Hematopoietic multipotent progenitor cell treated with erythropoietin and hydrocortisone succinate and interleukin-3 and kit ligand, for 6 days (in vitro differentiated cells): Measurements from ENCODE around the gene CCDC174.

Experiments used
- DNase-seq: peaks from one replicate; pipeline ENCODE4 v3.0.0-alpha.2; 2015

CCDC174 gene

GRCh38 chr3:14627815-14628214, 23.7 kb upstream of the CCDC174 start:
- no peak for DNase-seq

DNA sequence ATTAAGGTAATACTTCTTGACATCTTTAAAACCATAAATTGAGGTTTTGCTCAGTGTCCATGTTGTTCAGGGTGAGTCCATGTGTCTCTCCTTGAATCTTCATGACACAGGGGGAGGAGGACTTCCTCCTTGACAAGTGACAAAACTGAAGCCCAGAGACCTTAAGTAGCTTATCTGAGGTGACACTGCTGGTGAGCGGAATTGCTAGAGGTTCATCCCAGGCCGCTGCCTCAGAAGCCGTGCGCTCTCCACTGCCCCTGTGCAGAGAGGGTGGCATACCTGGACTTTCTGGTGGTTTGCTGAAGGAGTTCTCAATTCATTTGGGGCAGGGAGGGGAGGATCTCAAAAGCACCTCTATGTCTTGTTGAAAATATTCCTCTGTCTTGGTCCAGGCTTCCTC, 23.2 kb upstream of the CCDC174 start:
- DNase-seq: no peak

DNA sequence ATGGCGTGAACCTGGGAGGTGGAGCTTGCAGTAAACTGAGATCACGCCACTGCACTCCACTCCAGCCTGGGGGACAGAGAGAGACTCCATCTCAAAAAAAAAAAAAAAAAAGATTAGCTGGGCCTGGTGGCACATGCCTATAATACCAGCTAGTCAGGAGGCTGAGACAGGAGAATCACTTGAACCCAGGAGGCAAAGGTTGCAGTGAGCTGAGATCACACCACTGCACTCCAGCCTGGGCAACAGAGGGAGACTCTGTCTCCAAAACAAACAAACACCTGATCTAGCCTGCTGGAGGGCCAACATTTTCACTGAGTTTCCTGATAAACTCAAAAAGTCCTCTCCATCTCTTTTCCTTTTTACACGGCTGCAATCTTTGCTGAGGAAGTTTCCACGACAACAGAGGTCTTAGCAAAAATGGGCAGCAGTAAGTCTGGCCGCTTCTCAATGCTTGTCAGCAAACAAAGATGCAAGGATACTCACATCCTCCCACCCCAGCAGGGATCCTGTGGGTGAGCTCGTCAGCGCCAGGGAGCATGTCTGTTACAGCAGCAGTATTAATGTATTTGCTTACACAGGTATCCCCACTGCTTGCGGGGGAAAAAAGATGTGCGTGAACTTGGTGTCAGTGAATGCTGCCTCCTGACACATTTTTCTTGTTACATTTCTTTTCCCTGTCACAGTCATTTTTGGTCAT, 21.0 kb upstream of the CCDC174 start:
- no peak for DNase-seq

DNA sequence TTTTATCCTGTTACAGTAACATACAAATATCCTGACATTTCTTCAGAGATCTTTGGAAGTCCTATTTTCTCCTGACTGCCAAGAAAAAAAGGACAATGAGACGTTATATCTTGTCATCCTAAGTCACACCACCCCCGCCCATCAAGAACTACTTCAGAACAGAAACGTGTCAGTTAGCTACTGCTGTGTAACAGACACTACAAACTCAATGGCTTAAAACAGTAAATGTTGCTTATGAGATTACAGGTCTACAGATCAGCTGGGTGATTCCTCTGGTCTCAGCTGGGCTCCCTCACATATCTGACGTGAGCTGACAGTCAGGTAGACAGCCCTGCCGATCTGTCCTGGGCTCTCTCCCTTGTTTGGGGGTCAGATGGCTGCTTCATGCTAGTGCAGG, 20.5 kb upstream of the CCDC174 start:
- no peak for DNase-seq

DNA sequence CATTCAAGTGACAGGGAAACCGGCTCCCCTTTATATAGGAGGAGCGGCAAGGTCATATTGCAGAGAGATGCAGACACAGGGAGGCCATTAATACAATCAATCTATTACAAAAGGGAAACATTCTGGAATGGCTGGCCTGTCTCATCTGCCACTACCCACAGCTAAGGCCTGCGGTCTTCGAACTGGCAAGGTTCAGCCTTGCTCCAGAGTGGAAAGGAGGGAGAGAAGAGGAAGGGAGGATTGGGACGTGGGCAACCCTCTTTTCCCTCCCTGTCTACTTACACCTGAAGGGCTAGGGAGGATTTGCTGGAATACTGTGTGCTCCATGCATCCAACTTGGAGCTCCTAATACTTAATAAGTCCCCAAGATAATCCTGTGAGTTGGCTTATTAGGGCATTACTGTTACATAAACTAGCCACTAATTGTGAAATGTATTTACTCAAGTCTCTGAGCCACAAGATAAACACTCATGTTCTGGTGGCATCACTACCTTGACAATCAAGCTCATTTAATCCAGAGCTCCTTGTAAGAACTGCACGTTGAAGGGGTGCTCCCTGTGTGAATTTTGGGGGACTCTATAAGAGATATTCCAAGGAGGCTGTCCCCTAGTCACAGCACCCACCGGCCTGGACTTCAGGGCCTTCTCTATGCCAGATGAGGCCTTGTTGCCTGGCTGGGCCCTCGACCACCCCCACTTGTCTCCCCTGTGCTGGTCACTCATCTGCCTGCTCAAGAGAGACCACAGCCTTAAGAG, 19.7 kb upstream of the CCDC174 start:
- DNase-seq: no peak

GRCh38 chr3:14632442-14632930, 19.1 kb upstream of the CCDC174 start:
- no peak for DNase-seq

- no peak for DNase-seq
Observed at GRCh38 chr3:14633417-14633816, 18.1 kb upstream of the CCDC174 start.

DNA sequence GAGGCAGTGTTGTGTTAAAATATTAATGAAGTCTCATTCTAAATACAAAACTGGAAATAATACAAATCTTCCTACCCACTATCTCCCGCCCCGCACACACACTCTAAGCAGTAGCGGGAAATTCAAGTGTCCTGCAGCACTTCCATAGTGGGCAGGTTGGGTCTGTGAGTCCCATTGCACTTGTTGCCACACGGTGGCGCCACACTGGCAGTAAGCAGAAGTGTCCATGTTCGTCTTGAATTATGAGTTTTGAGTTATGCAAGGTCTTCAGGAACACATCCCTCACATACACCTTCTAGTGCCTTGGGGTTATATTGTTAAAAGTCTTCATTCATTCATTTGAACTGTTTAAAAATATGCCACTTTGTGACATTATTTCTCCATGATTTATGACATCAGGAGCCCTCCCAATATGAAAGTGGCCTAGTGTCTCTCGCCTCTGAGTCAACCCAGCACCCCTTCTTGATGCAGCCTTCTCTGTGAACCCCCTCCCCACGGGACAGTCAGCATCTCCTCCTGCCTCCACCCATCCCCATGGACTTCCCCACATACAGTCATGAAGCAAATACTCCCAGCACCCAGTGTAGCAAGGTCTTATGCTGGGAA, 17.6 kb upstream of the CCDC174 start:
- DNase-seq: peak; percentile 87

- no peak for DNase-seq
Observed at GRCh38 chr3:14634763-14635400, 16.7 kb upstream of the CCDC174 start.

DNA sequence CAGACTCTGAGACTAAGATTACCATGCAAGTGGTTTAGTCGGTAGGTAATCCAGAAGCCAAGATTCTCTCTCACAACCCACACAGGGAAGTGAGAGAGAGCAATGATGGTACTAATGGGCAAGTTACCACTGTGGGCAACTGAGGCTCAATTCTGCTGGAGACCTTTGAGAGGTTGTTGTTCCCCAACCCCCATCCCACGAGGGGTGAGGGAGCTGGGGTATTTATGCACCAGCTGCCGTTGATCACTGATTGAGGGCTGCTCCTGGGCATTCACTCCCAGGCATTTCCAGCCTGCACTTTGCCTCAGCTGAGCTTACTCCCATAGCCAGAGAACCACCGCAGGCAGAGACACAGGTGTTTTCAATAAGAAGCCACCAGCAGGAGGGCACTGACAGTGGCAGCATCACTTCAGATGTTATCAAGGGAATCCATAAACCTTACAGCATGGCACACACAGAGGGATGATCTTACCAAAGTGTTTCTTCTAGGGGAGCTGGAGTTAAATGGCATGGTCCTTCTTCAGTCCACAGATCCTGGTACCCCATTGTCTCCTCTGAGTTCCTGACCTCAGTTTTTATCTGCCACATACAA, 15.0 kb upstream of the CCDC174 start:
- no peak for DNase-seq

GRCh38 chr3:14640157-14640562, 11.4 kb upstream of the CCDC174 start:
- no peak for DNase-seq

DNA sequence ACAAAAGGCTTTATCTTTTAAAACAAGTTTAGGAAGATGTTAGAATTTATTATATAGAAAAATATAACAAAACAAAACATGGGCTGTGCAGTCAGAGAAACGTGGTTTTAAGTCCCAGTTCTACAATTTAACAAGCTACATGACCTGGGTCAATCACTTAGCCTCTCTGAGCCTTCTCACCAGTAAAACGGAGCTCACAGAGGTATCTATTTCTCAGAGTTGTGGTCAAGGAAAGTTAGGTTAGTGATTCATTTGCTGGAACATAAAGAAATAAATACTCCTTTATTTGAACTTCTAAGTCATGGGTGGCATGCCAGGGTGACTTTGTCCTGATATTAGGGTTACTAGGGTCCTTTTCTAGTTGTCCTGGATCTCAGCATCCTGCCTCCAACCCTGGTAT, 10.8 kb upstream of the CCDC174 start:
- no peak for DNase-seq

DNA sequence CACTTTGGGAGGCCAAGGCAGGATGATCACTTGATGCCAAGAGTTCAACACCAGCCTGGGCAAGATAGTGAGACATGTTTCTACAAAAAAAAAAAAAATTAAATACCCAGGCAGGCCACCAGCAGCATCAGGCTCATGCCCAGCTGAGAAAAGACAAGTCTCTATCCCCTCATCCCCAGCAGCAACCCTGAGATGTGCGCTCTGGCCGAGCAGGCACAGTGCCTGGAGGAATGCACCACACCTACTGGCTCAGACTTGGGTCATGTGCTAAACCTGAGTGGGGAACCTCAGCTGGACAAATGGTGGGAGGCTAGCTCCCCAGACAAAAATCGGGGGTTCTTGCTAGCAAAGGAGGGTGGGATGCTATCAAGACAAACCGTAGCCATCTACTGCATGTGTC, 10.2 kb upstream of the CCDC174 start:
- no peak for DNase-seq

GRCh38 chr3:14645453-14645852, 6.1 kb upstream of the CCDC174 start:
- DNase-seq: no peak

DNA sequence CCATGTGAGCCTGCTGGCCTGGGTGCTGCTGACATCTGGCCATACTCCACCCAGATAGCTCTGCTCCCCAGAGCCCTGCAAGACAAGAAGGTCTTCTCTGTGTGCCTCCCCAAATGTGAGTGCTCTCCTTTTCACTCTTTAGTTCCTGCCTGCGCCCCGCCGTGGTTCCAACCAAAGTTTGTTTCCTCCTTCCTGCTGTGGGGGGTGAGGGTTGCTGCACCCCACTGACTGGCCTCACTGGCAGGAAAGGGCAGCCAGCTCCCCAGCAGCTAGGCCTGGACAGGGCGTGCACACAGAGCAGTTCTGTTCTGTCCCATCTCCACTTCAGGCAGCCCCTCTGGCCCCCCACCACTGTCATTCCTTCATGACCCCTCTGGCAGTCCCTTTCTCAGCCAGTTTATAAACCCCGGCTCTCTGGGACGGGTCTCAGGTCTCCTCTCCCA, 5.4 kb upstream of the CCDC174 start:
- DNase-seq: peak; percentile 12

- peak; percentile 72 for DNase-seq
Observed at GRCh38 chr3:14646589-14647413, 4.8 kb upstream of the CCDC174 start.

GRCh38 chr3:14647976-14648955, 3.3 kb upstream of the CCDC174 start:
- peak; percentile 88 for DNase-seq

DNA sequence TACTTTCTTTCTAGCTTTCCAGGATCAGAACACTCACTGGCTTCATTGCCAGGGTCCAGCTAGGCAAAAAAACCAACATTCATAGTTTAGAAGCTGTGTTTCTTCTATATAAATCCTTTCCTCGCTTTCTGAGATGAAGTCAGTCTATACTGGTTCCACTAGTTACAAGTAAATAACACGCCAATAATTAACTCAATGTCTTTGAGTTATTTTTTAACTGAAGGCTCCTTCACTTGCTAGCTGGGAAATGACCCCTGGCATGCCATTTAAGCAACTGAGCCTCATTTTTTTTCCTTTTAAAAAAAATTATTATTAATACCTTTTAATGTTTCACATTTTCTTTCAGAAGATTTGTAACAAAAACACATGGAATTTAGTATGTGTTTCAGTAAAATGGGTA, 2.1 kb upstream of the CCDC174 start:
- DNase-seq: no peak

DNA sequence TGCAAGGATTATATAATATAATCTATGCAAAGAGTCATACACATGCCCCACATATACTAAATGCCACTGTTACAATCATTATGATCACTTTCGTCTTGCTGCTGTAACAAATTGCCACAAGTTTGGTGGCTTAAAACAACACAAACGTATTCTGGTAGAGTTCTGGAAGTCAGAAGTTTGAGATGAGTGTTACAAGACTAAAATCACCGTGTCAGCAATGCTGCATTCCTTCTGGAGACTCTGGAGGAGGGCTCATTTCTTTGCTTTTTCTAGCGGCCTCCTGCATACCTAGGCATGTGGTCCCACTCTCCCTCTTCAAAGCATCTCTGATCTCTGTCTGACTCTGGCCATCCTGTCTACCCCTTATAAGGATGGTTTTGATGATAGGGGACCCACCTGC, 1.4 kb upstream of the CCDC174 start:
- DNase-seq: no peak

- peak; percentile 22 for DNase-seq
Observed at GRCh38 chr3:14652360-14652907, 872 bp downstream of the CCDC174 start.

DNA sequence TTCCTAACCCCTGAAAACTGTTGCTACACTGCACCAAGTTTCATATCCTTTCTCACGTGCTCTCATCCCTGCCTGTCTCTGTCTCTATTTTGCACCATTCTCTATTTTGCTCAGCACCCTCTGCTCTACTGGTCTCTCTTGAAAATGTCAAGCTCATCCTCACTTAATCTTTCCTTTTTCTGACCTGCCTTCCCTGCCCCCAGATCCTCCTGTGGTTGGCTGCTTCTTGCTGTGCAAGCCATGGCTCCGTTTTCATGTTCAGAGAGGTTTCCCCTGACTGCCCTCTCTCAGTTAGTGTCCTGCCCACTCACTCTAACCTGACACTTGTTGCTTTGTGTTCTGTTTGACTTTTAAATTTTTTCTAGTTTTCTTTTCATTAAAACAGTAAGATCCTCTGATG, 6.0 kb downstream of the CCDC174 start:
- DNase-seq: no peak
